B cell (primary cell): ENCODE measurements around the gene DENND10. TPM values are rescaled to one million over a fixed set of nuclear protein-coding genes. Genes with fewer than 3 reads are reported as not detected.

Experiments used
- ATAC-seq: fragments of 200-7000 bp; cut with Tn5 transposase; one replicate; pipeline ENCODE4 v1.10.0; 2021; ENCODE audit warnings: low read depth, mild to moderate bottlenecking, moderate number of reproducible peaks, moderate library complexity
- CTCF ChIA-PET: fragments of 350-600 bp; sonication (Branson Sonifier 250); formaldehyde crosslinking; loops from one replicate; lab custom pipeline; 2021; ENCODE audit warnings: antibody characterized with exemption, inconsistent platforms; lab: Charles Lee
- POLR2A ChIA-PET: fragments of 350-600 bp; sonication (Branson Sonifier 250); formaldehyde crosslinking; loops from one replicate; lab custom pipeline; 2021; ENCODE audit warnings: antibody characterized with exemption; lab: Charles Lee
- DNase-seq: peaks from one replicate; pipeline ENCODE4 v3.0.0; 2013
- H2AFZ ChIP-seq: 2 replicates; pipeline ENCODE4 v1.6.1; 2012; ENCODE audit warnings: mild to moderate bottlenecking, low read depth, low read length; ENCODE audit not compliant: insufficient read depth, poor library complexity, severe bottlenecking
- H3K27ac ChIP-seq, 2 donors: 1 replicate in 1 of 2; 2 replicates in 1 of 2; pipeline ENCODE4 v1.5.1; 2012 to 2013; ENCODE audit warnings: low read length in 2 of 2, mild to moderate bottlenecking in 2 of 2, moderate library complexity in 1 of 2
- H3K27me3 ChIP-seq, 4 experiments: fragments of 200-600 bp in 1 of 4; sonication (generic) in 1 of 4; replicated peaks in 1 of 4; 1 replicate in 2 of 4; 2 replicates in 2 of 4; pipeline versions ENCODE4 v1.6.1 to v1.7.0; 2013 to 2016; ENCODE audit warnings: low read length in 3 of 4, mild to moderate bottlenecking in 2 of 4, mixed read lengths in 1 of 4, moderate library complexity in 1 of 4; ENCODE audit not compliant: insufficient read depth in 4 of 4, control insufficient read depth in 3 of 4; ENCODE audit errors: control extremely low read depth in 1 of 4
- H3K36me3 ChIP-seq, 2 experiments: replicated peaks in 1 of 2; 1 replicate in 1 of 2; 2 replicates in 1 of 2; pipeline versions ENCODE4 v1.6.1 to v1.7.1; 2013; ENCODE audit warnings: low read length in 1 of 2; ENCODE audit not compliant: insufficient read depth in 2 of 2, control insufficient read depth in 1 of 2; ENCODE audit errors: control extremely low read depth in 1 of 2, extremely low read depth in 1 of 2
- H3K4me1 ChIP-seq, 2 donors: fragments of 200-600 bp in 1 of 2; sonication (generic) in 1 of 2; 1 replicate in 1 of 2; 2 replicates in 1 of 2; pipeline versions ENCODE4 v1.5.1 to v1.6.1; 2013 to 2017; ENCODE audit warnings: low read length in 2 of 2; ENCODE audit not compliant: control insufficient read depth in 2 of 2, insufficient read depth in 2 of 2
- H3K4me2 ChIP-seq: replicated peaks from 2 replicates; pipeline ENCODE3; 2012; ENCODE audit warnings: mild to moderate bottlenecking, low read depth, low read length; ENCODE audit not compliant: poor library complexity, severe bottlenecking
- H3K4me3 ChIP-seq, 5 experiments: fragments of 200-600 bp in 1 of 5; sonication (generic) in 1 of 5; 1 replicate in 3 of 5; 2 replicates in 2 of 5; pipeline versions ENCODE4 v1.5.1 to v1.7.0; 2011 to 2016; ENCODE audit warnings: low read length in 4 of 5, mild to moderate bottlenecking in 4 of 5, low read depth in 2 of 5, control low read depth in 1 of 5, moderate library complexity in 1 of 5; ENCODE audit not compliant: insufficient read depth in 1 of 5; ENCODE audit errors: control extremely low read depth in 1 of 5, extremely low read depth in 1 of 5
- H3K79me2 ChIP-seq: fragments of 200-600 bp; sonication (generic); one replicate; pipeline ENCODE4 v1.6.0; 2016; ENCODE audit warnings: low read length; ENCODE audit not compliant: control insufficient read depth, insufficient read depth
- H3K9ac ChIP-seq: fragments of 200-600 bp; sonication (generic); 2 replicates; pipeline ENCODE4 v1.6.1; 2017; ENCODE audit warnings: mild to moderate bottlenecking, low read length, moderate library complexity
- H3K9me3 ChIP-seq, 3 donors: one replicate each; pipeline versions ENCODE4 v1.6.1 to v1.7.1; 2013; ENCODE audit warnings: low read length in 2 of 3; ENCODE audit not compliant: control insufficient read depth in 2 of 3, insufficient read depth in 1 of 3; ENCODE audit errors: control extremely low read depth in 1 of 3
- H4K20me1 ChIP-seq: 2 replicates; pipeline ENCODE4 v1.6.0; 2012; ENCODE audit warnings: mild to moderate bottlenecking, low read length; ENCODE audit not compliant: insufficient read depth, control insufficient read depth, poor library complexity, severe bottlenecking
- H3K27ac Mint-ChIP-seq: one replicate; pipeline ENCODE4 v1.8.0; 2021; ENCODE audit warnings: mixed read lengths
- H3K27me3 Mint-ChIP-seq: one replicate; pipeline ENCODE4 v1.8.0; 2021; ENCODE audit warnings: mixed read lengths
- H3K4me1 Mint-ChIP-seq: one replicate; pipeline ENCODE4 v1.8.0; 2021; ENCODE audit warnings: mixed read lengths
- H3K4me3 Mint-ChIP-seq: one replicate; pipeline ENCODE4 v1.8.0; 2021; ENCODE audit warnings: mixed read lengths
- H3K9me3 Mint-ChIP-seq: one replicate; pipeline ENCODE4 v1.8.0; 2022; ENCODE audit warnings: mixed read lengths; ENCODE audit not compliant: insufficient read depth
- EZH2 ChIP-seq: IDR thresholded peaks from 2 replicates; pipeline ENCODE4 v1.6.1; 2012; ENCODE audit warnings: borderline replicate concordance, low read depth, mild to moderate bottlenecking, moderate library complexity, low read length; ENCODE audit not compliant: insufficient read depth, poor library complexity, severe bottlenecking
- WGBS: methylation state at CpG from one replicate; pipeline ENCODE4 v1.1.5; 2013; ENCODE audit warnings: missing lambda C conversion rate; ENCODE audit not compliant: insufficient coverage; 5-methylcytosine and 5-hydroxymethylcytosine counted together
- intact Hi-C: fragments of 100-400 bp; cut with micrococcal nuclease; formaldehyde crosslinking; loops from one replicate; pipeline ENCODE4 v1.10.0; 2022
- polyA plus RNA-seq: library from polyadenylated mRNA; depleted of rRNA; stranded (reverse); fragments of >200 nt; gene quantifications from 2 replicates; pipeline ENCODE4 v1.2.3, GENCODE V29; 2012
- total RNA-seq, 2 donors: library from RNA; stranded (reverse); fragments of 120-200 nt in 1 of 2; gene quantifications; 1 replicate in 1 of 2; 2 replicates in 1 of 2; pipeline versions ENCODE4 v1.2.3 to v1.2.4, GENCODE V29; 2013 to 2022
- TF ChIP-seq, protein P1 (sequence below): fragments of 200-600 bp; IDR thresholded peaks from one replicate; pipeline ENCODE4 v1.8.0; 2022; ENCODE audit warnings: antibody characterized with exemption, mild to moderate bottlenecking

The DENND10 gene
- total and polyA plus RNA-seq, 2 donors (not counting 1 experiment from before 2014, with no cell fraction given) = 16.6 to 24.4 TPM

DNA sequence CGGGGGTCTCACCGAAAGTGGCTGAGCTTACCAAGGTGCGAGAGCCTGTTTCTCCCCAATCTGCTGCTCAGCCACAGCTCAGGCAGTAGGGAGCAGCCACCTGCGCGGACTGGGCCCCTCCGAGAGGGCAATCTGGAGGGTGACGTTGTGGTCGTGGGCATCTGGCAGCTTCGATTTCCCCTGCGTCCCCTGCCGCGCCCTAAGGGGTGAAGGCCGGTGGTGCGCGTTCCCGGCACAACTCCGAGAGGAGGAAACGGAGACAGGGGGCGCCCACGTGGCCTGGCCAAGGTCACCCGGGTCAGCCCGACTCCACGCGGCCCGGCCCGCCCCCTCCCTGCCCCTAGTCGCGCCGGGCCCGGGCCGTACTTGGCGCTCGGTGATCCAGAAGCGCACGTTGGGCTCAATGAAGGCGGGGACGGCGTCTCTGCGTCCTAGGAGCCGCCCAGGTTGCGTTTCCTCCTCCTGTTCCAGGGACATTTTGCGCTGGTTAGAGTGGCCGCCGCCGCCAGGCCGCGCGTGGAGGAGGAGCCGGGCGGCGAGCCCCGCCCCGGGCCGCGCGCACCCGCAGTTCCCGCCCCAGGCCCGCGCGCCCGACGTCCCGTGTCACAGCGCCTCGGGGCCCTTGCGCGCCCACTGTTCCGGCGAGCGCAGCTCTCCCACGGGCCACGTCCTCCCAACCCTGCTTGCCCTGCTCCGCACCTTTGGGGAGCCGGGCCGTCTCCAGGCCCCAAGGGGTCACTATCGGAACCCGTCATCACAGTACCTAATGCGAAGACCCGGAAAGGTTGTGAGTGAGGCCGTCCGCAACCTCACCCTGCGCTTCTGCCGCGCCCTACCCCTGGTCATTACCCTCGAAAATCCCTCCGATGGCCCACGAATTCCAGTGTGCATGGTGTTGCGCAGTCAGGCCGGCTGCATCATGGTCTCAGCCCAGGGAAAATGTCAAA is 61.5 kb downstream of the DENND10 start, which contains the start of gene SFXN4:
Gene SFXN4, minus strand, starts transcription at position 544 of the 947 bp plus-strand sequence. Its CDS starts 67 bp downstream, at position 477.
- under 1% methylated on average over 89 of the region's 90 CpGs for WGBS
- Mint-ChIP-seq H3K27ac (peak within 1 kb of the TSS; percentile 93), H3K4me1 (peaks cover 20% of the 10 kb centered on the region)

More for the DNA sequence above, 61.5 kb downstream of the DENND10 start, which contains the start of gene SFXN4:
- no peaks in the 10 kb centered on the region for H3K9me3 ChIP-seq
- H3K79me2 ChIP-seq = no peaks in the 10 kb centered on the region
- peak; percentile 89 for DNase-seq
- Mint-ChIP-seq H3K27me3 (no peaks in the 10 kb centered on the region), H3K4me3 (peak within 1 kb of the TSS; percentile 96), H3K9me3 (no peaks in the 10 kb centered on the region)
- peak within 1 kb of the TSS; percentile 98 for H2AFZ ChIP-seq
- intact Hi-C loops = loop anchor here (1.0 to 5.0 kb wide), 7 partner anchors 13 to 432 kb away; partner anchors contain the start of genes CACUL1, DENND10, EIF3A and GRK5
- POLR2A ChIA-PET = interaction anchor here (0.6 to 1.0 kb wide), 4 partner anchors 62 to 447 kb away, joined by 3 to 5 read pairs (median 4); partner anchors contain the start of gene DENND10
- ATAC-seq = peak; percentile 92
- CTCF ChIA-PET = interaction anchor here (1.4 to 1.6 kb wide), 3 partner anchors 33 to 324 kb away, joined by 4 to 6 read pairs (median 5); no protein-coding TSS in a partner anchor
- no peaks in the 10 kb centered on the region for H4K20me1 ChIP-seq
- H3K4me1 ChIP-seq = peaks cover 7 to 19% of the 10 kb centered on the region in 2 donors
- TF ChIP-seq, protein P1, sequence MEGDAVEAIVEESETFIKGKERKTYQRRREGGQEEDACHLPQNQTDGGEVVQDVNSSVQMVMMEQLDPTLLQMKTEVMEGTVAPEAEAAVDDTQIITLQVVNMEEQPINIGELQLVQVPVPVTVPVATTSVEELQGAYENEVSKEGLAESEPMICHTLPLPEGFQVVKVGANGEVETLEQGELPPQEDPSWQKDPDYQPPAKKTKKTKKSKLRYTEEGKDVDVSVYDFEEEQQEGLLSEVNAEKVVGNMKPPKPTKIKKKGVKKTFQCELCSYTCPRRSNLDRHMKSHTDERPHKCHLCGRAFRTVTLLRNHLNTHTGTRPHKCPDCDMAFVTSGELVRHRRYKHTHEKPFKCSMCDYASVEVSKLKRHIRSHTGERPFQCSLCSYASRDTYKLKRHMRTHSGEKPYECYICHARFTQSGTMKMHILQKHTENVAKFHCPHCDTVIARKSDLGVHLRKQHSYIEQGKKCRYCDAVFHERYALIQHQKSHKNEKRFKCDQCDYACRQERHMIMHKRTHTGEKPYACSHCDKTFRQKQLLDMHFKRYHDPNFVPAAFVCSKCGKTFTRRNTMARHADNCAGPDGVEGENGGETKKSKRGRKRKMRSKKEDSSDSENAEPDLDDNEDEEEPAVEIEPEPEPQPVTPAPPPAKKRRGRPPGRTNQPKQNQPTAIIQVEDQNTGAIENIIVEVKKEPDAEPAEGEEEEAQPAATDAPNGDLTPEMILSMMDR = no peak
- TF ChIP-seq EZH2 = no peak
- no peaks in the 10 kb centered on the region for H3K27me3 ChIP-seq
- peak within 1 kb of the TSS; percentile 46 to 86 (median 79) for H3K4me3 ChIP-seq
- H3K36me3 ChIP-seq = peaks cover 5 to 25% of the 10 kb centered on the region in 2 experiments
- peak within 1 kb of the TSS; percentile 93 for H3K9ac ChIP-seq
- H3K27ac ChIP-seq = peak within 1 kb of the TSS; percentile 72 to 80
- H3K4me2 ChIP-seq = peak within 1 kb of the TSS; percentile 90
